GM10248 (cell line): Measurements from ENCODE around the gene SYNE1.

Experiments used
- CTCF ChIA-PET: fragments of 300-600 bp; sonication (Branson Sonifier 250); formaldehyde crosslinking; extraction: SDS; loops from one replicate; lab custom pipeline; 2021; ENCODE audit warnings: antibody characterized with exemption; lab: Yijun Ruan, JAX
- POLR2A ChIA-PET: fragments of 350-650 bp; sonication (Branson Sonifier 250); formaldehyde crosslinking; extraction: SDS; loops from one replicate; lab custom pipeline; 2020; ENCODE audit warnings: antibody characterized with exemption; lab: Yijun Ruan, JAX
- DNase-seq: peaks from one replicate; pipeline ENCODE4 v3.0.0; 2012; ENCODE audit errors: extremely low spot score
- CTCF ChIP-seq: IDR thresholded peaks from 2 replicates; pipeline ENCODE4 v1.5.1; 2012; ENCODE audit warnings: mild to moderate bottlenecking, low read depth; ENCODE audit errors: extremely low read depth, missing control alignments, control extremely low read depth

Gene SYNE1

GRCh38 chr6:152600022-152600421 lies 37.1 kb downstream of the SYNE1 start:
- DNase-seq, result no peak
- POLR2A ChIA-PET, result no interaction called here
- CTCF ChIA-PET, result no interaction called here
- no peak for TF ChIP-seq CTCF

- CTCF ChIA-PET, result no interaction called here
- POLR2A ChIA-PET, result no interaction called here
- no peak for DNase-seq
- TF ChIP-seq CTCF, result no peak
These were observed 38.1 kb downstream of the SYNE1 start for GRCh38 chr6:152598901-152599537.

- CTCF ChIA-PET, result no interaction called here
- POLR2A ChIA-PET, result no interaction called here
These were observed 38.7 kb downstream of the SYNE1 start for GRCh38 chr6:152598421-152598820.

GRCh38 chr6:152596726-152597125 lies 40.4 kb downstream of the SYNE1 start:
- DNase-seq, result no peak
- TF ChIP-seq CTCF, result no peak
- CTCF ChIA-PET, result interaction anchor here (2.2 kb wide), 1 partner anchor 24 kb away, joined by 6 read pairs; no protein-coding TSS in a partner anchor
- POLR2A ChIA-PET, result no interaction called here

More at GRCh38 chr6:152598421-152598820, 38.7 kb downstream of the SYNE1 start:
- no peak for TF ChIP-seq CTCF
- no peak for DNase-seq

GRCh38 chr6:152595499-152595898 lies 41.7 kb downstream of the SYNE1 start:
- POLR2A ChIA-PET, result no interaction called here
- no peak for TF ChIP-seq CTCF
- DNase-seq, result no peak
- CTCF ChIA-PET, result interaction anchor here (1.6 to 2.2 kb wide), 2 partner anchors 10 to 25 kb away, joined by 4 to 6 read pairs; no protein-coding TSS in a partner anchor

- POLR2A ChIA-PET, result no interaction called here
These were observed 42.5 kb downstream of the SYNE1 start for GRCh38 chr6:152594701-152595100.

More at GRCh38 chr6:152594701-152595100, 42.5 kb downstream of the SYNE1 start:
- CTCF ChIA-PET, result interaction anchor here (1.6 to 2.2 kb wide), 2 partner anchors 10 to 26 kb away, joined by 4 to 6 read pairs; no protein-coding TSS in a partner anchor
- no peak for DNase-seq
- no peak for TF ChIP-seq CTCF
